HG02763 (cell line): ENCODE data around the gene NFS1.

Experiments used
- ATAC-seq: cut with Tn5 transposase; IDR thresholded peaks from one replicate; pipeline ENCODE4 v1.9.1; 2021; ENCODE audit warnings: mild to moderate bottlenecking, moderate library complexity; ENCODE audit not compliant: unreplicated experiment

NFS1 gene

GRCh38 chr20:35644806-35645205 lies 54.3 kb downstream of the NFS1 start:
- no peak for ATAC-seq

- no peak for ATAC-seq
Observed at GRCh38 chr20:35643045-35643444, 56.1 kb downstream of the NFS1 start.

- no peak for ATAC-seq
Observed at GRCh38 chr20:35641743-35642142, 57.4 kb downstream of the NFS1 start.

- no peak for ATAC-seq
Observed at GRCh38 chr20:35640724-35641123, 58.4 kb downstream of the NFS1 start.

- no peak for ATAC-seq
Observed at GRCh38 chr20:35638751-35639150, 60.4 kb downstream of the NFS1 start.

- ATAC-seq: no peak
Observed at GRCh38 chr20:35637276-35637675, 61.9 kb downstream of the NFS1 start.

GRCh38 chr20:35636095-35636494 lies 63.1 kb downstream of the NFS1 start:
- no peak for ATAC-seq

- no peak for ATAC-seq
Observed at GRCh38 chr20:35635652-35636051, 63.5 kb downstream of the NFS1 start.

GRCh38 chr20:35632539-35633115 lies 66.5 kb downstream of the NFS1 start:
- no peak for ATAC-seq

- no peak for ATAC-seq
Observed at GRCh38 chr20:35630636-35631035, 68.5 kb downstream of the NFS1 start.

GRCh38 chr20:35629427-35630145 lies 69.6 kb downstream of the NFS1 start:
- no peak for ATAC-seq

- ATAC-seq: no peak
Observed at GRCh38 chr20:35627121-35627520, 72.0 kb downstream of the NFS1 start.

- no peak for ATAC-seq
Observed at GRCh38 chr20:35626386-35627001, 72.7 kb downstream of the NFS1 start.

- ATAC-seq: no peak
Observed at GRCh38 chr20:35625584-35626385, 73.4 kb downstream of the NFS1 start.

GRCh38 chr20:35621560-35621946 lies 77.6 kb downstream of the NFS1 start:
- no peak for ATAC-seq

GRCh38 chr20:35620818-35621559 lies 78.2 kb downstream of the NFS1 start:
- ATAC-seq: no peak

GRCh38 chr20:35619196-35620095 lies 79.7 kb downstream of the NFS1 start:
- peak; percentile 28 for ATAC-seq

GRCh38 chr20:35618263-35619131 lies 80.7 kb downstream of the NFS1 start:
- no peak for ATAC-seq
